MCF 10A (cell line): ENCODE data around the gene ZBTB7C. TPM values are rescaled to one million over a fixed set of nuclear protein-coding genes. Genes with fewer than 3 reads are reported as not detected.

ENCODE experiments used
- BruUV-seq: library from RNA; stranded (reverse); fragments of 400-500 nt; replicated peaks from 2 replicates; lab custom pipeline; 2021; lab: Mats Ljungman, UMichigan
- CTCF ChIA-PET: fragments of 300-600 bp; sonication (Branson Sonifier 250); formaldehyde crosslinking; extraction: SDS; loops from one replicate; lab custom pipeline; 2021; ENCODE audit warnings: antibody characterized with exemption, inconsistent platforms; lab: Yijun Ruan, JAX
- POLR2A ChIA-PET: fragments of 300-600, 350-650 bp; sonication (Branson Sonifier 250); formaldehyde crosslinking; extraction: SDS; loops from one replicate; lab custom pipeline; 2020; ENCODE audit warnings: antibody characterized with exemption, inconsistent platforms; lab: Yijun Ruan, JAX
- DNase-seq: peaks from one replicate; pipeline ENCODE4 v3.0.0-alpha.2; 2018; ENCODE audit not compliant: unreplicated experiment
- H3K27ac Mint-ChIP-seq: one replicate; pipeline ENCODE4 v1.8.0; 2022; ENCODE audit warnings: mild to moderate bottlenecking, low read depth, mixed read lengths; ENCODE audit not compliant: unreplicated experiment
- H3K27me3 Mint-ChIP-seq: one replicate; pipeline ENCODE4 v1.8.0; 2022; ENCODE audit warnings: mixed read lengths; ENCODE audit not compliant: insufficient read depth, unreplicated experiment
- H3K36me3 Mint-ChIP-seq: one replicate; pipeline ENCODE4 v1.8.0; 2022; ENCODE audit warnings: mild to moderate bottlenecking, moderate library complexity, mixed read lengths; ENCODE audit not compliant: insufficient read depth, unreplicated experiment
- H3K4me1 Mint-ChIP-seq: one replicate; pipeline ENCODE4 v1.8.0; 2022; ENCODE audit warnings: mixed read lengths; ENCODE audit not compliant: insufficient read depth, unreplicated experiment
- H3K4me3 Mint-ChIP-seq: one replicate; pipeline ENCODE4 v1.8.0; 2022; ENCODE audit warnings: mild to moderate bottlenecking, moderate library complexity, mixed read lengths; ENCODE audit not compliant: unreplicated experiment
- H3K9me3 Mint-ChIP-seq: one replicate; pipeline ENCODE4 v1.8.0; 2022; ENCODE audit warnings: mixed read lengths; ENCODE audit not compliant: unreplicated experiment
- intact Hi-C: fragments of 100-400 bp; cut with micrococcal nuclease; formaldehyde crosslinking; loops from 2 replicates; pipeline ENCODE4 v1.14.1; 2022
- total RNA-seq: library from RNA; stranded (reverse); gene quantifications from 2 replicates; pipeline ENCODE4 v1.2.3, GENCODE V29; 2022
- TF ChIP-seq, protein P1 (sequence below): fragments of 200-600 bp; IDR thresholded peaks from one replicate; pipeline ENCODE4 v1.8.0; 2022; ENCODE audit warnings: antibody characterized with exemption, mild to moderate bottlenecking; ENCODE audit not compliant: unreplicated experiment

ZBTB7C gene
- total RNA-seq, 1 experiment from 2014 or later = 0.42 TPM

DNA sequence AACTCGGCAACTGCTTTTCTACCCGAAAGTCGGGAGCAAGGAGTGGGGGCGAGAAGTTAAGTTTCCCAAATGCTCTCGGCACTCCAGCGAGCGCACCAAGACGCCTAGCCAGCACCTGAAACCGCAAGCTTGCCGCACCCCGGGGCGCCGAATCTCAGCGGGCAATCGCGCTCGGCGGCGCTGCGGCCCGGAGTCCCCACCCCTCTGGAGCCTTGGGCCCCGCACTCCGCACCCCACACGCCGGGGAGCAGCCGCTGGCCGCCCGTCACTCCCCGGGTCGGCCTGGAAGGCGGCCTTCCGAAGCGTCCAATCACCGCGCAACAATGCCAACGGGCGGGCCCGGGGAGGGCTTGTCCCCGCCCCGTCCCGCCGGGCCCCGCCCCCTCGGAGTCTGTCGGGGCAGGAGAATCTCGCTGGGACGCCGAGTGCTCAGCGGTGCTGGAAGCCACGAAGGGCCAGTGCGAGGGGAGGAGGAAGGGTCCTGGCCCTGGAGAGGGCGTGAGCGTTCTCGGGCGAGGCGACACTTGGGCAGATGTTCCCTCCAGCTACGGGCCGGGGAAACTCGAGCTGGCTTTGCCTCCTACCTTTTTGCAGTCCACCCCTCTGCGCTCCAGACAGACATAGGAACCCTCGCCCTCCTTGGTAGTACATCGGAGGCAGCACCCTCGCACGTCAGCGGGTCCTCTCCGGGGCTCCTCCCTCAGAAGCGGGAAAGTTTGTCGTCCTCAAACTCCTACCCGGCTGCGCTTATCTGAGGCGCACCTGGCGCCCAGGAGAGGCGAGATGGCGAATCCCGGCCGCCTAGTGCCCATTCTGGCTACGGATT, 1.1 kb upstream of the ZBTB7C start:
- H3K27me3 Mint-ChIP-seq = no peaks in the 10 kb centered on the region
- H3K27ac Mint-ChIP-seq = no peak overlapping the region
- POLR2A ChIA-PET = interaction anchor here (0.6 to 1.3 kb wide), 3 partner anchors 80 to 337 kb away, joined by 3 to 4 read pairs (median 3); no protein-coding TSS in a partner anchor
- TF ChIP-seq, protein P1, sequence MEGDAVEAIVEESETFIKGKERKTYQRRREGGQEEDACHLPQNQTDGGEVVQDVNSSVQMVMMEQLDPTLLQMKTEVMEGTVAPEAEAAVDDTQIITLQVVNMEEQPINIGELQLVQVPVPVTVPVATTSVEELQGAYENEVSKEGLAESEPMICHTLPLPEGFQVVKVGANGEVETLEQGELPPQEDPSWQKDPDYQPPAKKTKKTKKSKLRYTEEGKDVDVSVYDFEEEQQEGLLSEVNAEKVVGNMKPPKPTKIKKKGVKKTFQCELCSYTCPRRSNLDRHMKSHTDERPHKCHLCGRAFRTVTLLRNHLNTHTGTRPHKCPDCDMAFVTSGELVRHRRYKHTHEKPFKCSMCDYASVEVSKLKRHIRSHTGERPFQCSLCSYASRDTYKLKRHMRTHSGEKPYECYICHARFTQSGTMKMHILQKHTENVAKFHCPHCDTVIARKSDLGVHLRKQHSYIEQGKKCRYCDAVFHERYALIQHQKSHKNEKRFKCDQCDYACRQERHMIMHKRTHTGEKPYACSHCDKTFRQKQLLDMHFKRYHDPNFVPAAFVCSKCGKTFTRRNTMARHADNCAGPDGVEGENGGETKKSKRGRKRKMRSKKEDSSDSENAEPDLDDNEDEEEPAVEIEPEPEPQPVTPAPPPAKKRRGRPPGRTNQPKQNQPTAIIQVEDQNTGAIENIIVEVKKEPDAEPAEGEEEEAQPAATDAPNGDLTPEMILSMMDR = no peak
- DNase-seq = peak; percentile 92
- no peaks in the 10 kb centered on the region for H3K36me3 Mint-ChIP-seq
- H3K4me3 Mint-ChIP-seq = peak overlapping the region; percentile 75
- BruUV-seq = no TSS peak
- CTCF ChIA-PET = interaction anchor here (0.6 to 1.5 kb wide), 8 partner anchors 85 to 1053 kb away, joined by 3 to 5 read pairs (median 4); no protein-coding TSS in a partner anchor
- peaks cover 2% of the 10 kb centered on the region for H3K4me1 Mint-ChIP-seq
- intact Hi-C loops = loop anchor here (1.0 to 5.0 kb wide), 2 partner anchors 83 to 180 kb away; no protein-coding TSS in a partner anchor
- H3K9me3 Mint-ChIP-seq = no peaks in the 10 kb centered on the region

DNA sequence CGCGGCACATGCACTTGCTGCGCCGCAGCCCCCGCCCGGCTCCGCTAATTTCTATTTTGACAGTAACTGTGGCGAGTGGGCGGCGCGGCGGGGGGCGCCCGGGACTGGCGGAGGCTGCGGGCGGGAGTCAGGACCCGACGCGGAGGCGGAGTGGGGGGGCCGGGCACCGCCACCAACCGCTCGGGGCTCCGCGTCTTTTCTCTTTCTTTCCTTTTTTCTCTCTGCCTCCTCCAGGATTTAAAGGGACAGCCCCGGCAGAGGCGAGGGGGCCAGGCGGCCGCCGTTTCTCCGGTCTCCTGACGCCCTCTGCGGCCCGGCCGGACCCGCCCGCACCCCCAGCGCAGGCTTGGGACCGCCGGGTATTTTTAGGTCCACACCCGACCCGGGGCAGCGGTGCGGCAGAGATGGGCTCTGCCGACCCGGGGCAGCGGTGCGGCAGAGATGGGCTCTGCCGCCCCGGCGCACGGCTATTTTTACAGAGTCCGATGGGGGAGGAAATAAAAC, 460 bp upstream of the ZBTB7C start:
- TF ChIP-seq, protein P1 = no peak
- peak; percentile 28 for DNase-seq
- Mint-ChIP-seq H3K27ac (no peak overlapping the region), H3K36me3 (no peaks in the 10 kb centered on the region), H3K9me3 (no peaks in the 10 kb centered on the region), H3K4me3 (peak overlapping the region; percentile 75), H3K27me3 (no peaks in the 10 kb centered on the region), H3K4me1 (peaks cover 8% of the 10 kb centered on the region)
- ChIA-PET CTCF (interaction anchor here (0.7 to 1.2 kb wide), 2 partner anchors 171 to 179 kb away, joined by 3 to 5 read pairs; no protein-coding TSS in a partner anchor), POLR2A (interaction anchor here (1.3 kb wide), 1 partner anchor 80 kb away, joined by 3 read pairs; no protein-coding TSS in a partner anchor)
- intact Hi-C loops = loop anchor here (1.0 to 5.0 kb wide), 2 partner anchors 82 to 179 kb away; no protein-coding TSS in a partner anchor
- no TSS peak for BruUV-seq

DNA sequence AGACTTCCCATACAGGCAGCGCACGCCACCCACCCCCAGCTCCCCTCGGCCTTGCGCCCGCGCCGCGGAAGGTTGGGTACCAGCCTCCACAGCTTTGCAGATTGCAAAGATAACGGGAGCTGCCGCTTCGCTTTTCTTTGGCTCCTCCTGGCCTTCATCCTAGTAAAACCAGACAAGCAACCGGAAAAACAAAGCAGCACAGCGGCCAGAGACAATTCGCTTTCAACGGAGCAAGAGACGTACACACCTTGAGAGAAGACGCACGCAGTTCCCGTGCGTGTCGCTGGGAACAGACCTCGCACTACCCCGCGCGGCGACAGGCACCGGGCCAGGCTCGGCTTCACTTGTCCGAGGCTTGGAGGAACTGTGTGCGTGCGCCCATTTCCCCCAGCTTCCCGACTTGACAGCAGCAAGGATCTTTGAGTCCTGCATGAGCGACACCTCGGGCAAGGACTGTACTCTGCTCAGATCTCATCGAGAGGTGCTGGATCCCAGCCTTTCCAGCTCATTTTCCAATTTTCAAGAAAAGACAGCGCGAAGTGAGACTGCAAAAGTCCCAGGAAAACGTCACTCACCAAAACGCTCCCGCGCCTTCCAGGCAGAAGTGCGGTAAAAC, 964 bp downstream of the ZBTB7C start:
- Mint-ChIP-seq H3K4me3 (peak overlapping the region; percentile 75), H3K27me3 (no peaks in the 10 kb centered on the region), H3K36me3 (no peaks in the 10 kb centered on the region), H3K4me1 (peaks cover 14% of the 10 kb centered on the region), H3K9me3 (no peaks in the 10 kb centered on the region), H3K27ac (no peak overlapping the region)
- CTCF ChIA-PET = interaction anchor here (1.0 kb wide), 1 partner anchor 34 kb away, joined by 3 read pairs; no protein-coding TSS in a partner anchor
- POLR2A ChIA-PET = no interaction called here
- BruUV-seq = no TSS peak
- DNase-seq = no peak
- TF ChIP-seq, protein P1 = no peak
- intact Hi-C loops = no loop called here

DNA sequence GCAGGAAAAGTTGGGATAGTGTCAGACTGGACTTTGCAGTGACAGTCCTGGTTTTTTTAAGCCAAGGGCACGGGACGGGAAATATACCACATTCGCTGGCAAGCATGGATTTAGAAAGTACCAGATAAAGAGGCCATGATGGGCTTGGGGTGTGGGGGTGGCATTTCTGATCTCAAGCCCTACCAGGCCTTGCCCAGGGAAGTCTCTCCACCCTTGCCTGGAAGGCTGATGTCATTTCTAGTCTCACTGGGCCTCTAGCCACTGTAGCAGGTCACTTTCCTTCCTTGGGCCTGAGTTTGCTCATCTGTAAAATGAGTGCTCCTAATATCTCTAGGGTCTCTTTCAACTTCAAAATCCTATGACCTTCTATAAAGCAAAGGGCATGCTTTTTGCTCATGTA, 1.8 kb downstream of the ZBTB7C start:
- no peak overlapping the region for H3K27ac Mint-ChIP-seq
- H3K27me3 Mint-ChIP-seq = no peaks in the 10 kb centered on the region
- peak overlapping the region; percentile 75 for H3K4me3 Mint-ChIP-seq
- no peaks in the 10 kb centered on the region for H3K9me3 Mint-ChIP-seq
- no TSS peak for BruUV-seq
- intact Hi-C loops = no loop called here
- POLR2A ChIA-PET = no interaction called here
- CTCF ChIA-PET = interaction anchor here (1.0 kb wide), 1 partner anchor 35 kb away, joined by 3 read pairs; no protein-coding TSS in a partner anchor
- DNase-seq = no peak
- TF ChIP-seq, protein P1 = no peak
- no peaks in the 10 kb centered on the region for H3K36me3 Mint-ChIP-seq
- H3K4me1 Mint-ChIP-seq = peaks cover 16% of the 10 kb centered on the region
